ENCODE data around the gene SAA4. TPM values are rescaled to one million over a fixed set of nuclear protein-coding genes. Genes with fewer than 3 reads are reported as not detected.

SAA4 gene
- total and polyA plus RNA-seq, 2 of the 8 experiments (the other 6 are each of a cell fraction or from before 2014, with no cell fraction given), result not detected

DNA sequence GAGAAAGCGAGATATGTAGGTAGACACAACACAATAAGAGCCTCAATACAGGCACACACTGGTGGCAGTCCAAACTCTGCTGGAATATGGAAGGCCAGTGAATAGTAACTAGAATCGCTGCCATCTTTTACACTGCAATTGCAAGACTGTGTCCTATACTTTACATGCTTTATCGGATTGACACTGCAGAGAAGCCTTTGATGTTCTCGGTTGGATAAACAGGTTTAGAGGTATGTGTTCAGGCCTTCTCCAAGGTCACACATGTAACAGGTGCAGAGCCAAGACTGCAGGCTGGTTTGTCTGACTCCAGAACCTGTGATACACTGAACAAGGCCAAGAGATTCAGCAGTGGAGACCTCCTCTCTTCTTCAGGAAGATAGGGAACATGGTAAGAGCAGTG, 34.6 kb upstream of the SAA4 start:
- Histone ChIP-seq H2BK120ac (replicated peaks; ENCODE audit: low read depth, low read length) (no peak overlapping the region), H2AK5ac (ENCODE audit: low read depth, low read length) (no peak overlapping the region), H4K91ac (replicated peaks; ENCODE audit: insufficient read length, low read length) (no peak overlapping the region), H3K79me1 (ENCODE audit: low read depth, low read length) (no peaks in the 10 kb centered on the region), H2AFZ (ENCODE audit: low read length) (no peak overlapping the region), H4K8ac (ENCODE audit: extremely low read depth, insufficient read depth, low read length) (no peak overlapping the region), H4K20me1 (replicated peaks in 1 of 2; ENCODE audit: control insufficient read depth in 1 of 2, insufficient read depth in 2 of 2, low read length in 2 of 2) (no peaks in the 10 kb centered on the region), H2BK5ac (ENCODE audit: low read depth, low read length) (no peak overlapping the region), H3K4me3 (ENCODE audit: extremely low read depth in 1 of 4, insufficient read depth in 2 of 4, low read depth in 3 of 4, low read length in 4 of 4) (no peak overlapping the region), H3K4me1 (replicated peaks in 1 of 4; ENCODE audit: control insufficient read depth in 3 of 4, insufficient read depth in 4 of 4, low read length in 3 of 4) (peaks cover 0 to 3% (median under 1%) of the 10 kb centered on the region in 4 experiments; a peak in 2 of 7 replicates), H3K18ac (ENCODE audit: extremely low read depth, low read length) (no peak overlapping the region), H3K14ac (ENCODE audit: insufficient read length) (no peak overlapping the region), H3K9ac (replicated peaks in 1 of 4; ENCODE audit: extremely low read depth in 1 of 4, low read depth in 3 of 4, low read length in 3 of 4) (no peak overlapping the region), H2BK12ac (ENCODE audit: low read depth, low read length) (no peak overlapping the region), H2BK15ac (ENCODE audit: low read length) (no peak overlapping the region), H3K9me3 (ENCODE audit: insufficient read depth in 2 of 2, low read depth in 1 of 2, low read length in 1 of 2) (no peaks in the 10 kb centered on the region; a peak in 1 of 4 replicates), H3K56ac (replicated peaks; ENCODE audit: insufficient read length, low read depth, low read length) (no peak overlapping the region), H4K5ac (ENCODE audit: insufficient read length, low read depth, low read length) (no peak overlapping the region), H3K23me2 (ENCODE audit: low read depth, low read length) (no peaks in the 10 kb centered on the region), H3K27ac (ENCODE audit: low read depth, low read length) (no peak overlapping the region), H3K27me3 (replicated peaks in 1 of 4; ENCODE audit: control insufficient read depth in 3 of 4, extremely low read depth in 1 of 4, insufficient read depth in 3 of 4, low read length in 3 of 4) (no peaks in the 10 kb centered on the region), H3K23ac (ENCODE audit: insufficient read length) (no peak overlapping the region), H3K79me2 (ENCODE audit: control insufficient read depth in 1 of 2, insufficient read depth in 2 of 2, low read length in 2 of 2) (no peaks in the 10 kb centered on the region), H3K4ac (replicated peaks; ENCODE audit: insufficient read length, low read depth, low read length) (no peak overlapping the region), H3K36me3 (ENCODE audit: control insufficient read depth in 2 of 4, insufficient read depth in 4 of 4, low read length in 3 of 4) (no peaks in the 10 kb centered on the region), H3K4me2 (ENCODE audit: insufficient read depth in 1 of 2, low read depth in 2 of 2, low read length in 2 of 2) (no peak overlapping the region), H2BK20ac (ENCODE audit: low read length) (no peak overlapping the region)
- no peak for DNase-seq (ENCODE audit: low read depth in 1 of 2, low spot score in 2 of 2)
- CTCF ChIA-PET (ENCODE audit: partially characterized antibody), result no interaction called here
- POLR2A ChIA-PET (ENCODE audit: partially characterized antibody), result no interaction called here
- 71% methylated on average over 4 of the region's 4 CpGs; no CpG with 5 or more reads in 1 of the 2 experiments for WGBS, 2 experiments (ENCODE audit: extremely low coverage in 1 of 2, insufficient coverage in 1 of 2, insufficient read length in 1 of 2, insufficient replicate concordance in 2 of 2, low coverage in 1 of 2, low lambda C conversion rate in 2 of 2, missing lambda C conversion rate in 1 of 2)
- no peak for FAIRE-seq
- TF ChIP-seq CBX8 (IDR thresholded peaks at IDR 0.05; ENCODE audit: borderline replicate concordance, low read depth, low read length) (no peak), ASH2L (IDR thresholded peaks at IDR 0.05; ENCODE audit: low read length) (no peak)
- TF ChIP-seq, protein P1, sequence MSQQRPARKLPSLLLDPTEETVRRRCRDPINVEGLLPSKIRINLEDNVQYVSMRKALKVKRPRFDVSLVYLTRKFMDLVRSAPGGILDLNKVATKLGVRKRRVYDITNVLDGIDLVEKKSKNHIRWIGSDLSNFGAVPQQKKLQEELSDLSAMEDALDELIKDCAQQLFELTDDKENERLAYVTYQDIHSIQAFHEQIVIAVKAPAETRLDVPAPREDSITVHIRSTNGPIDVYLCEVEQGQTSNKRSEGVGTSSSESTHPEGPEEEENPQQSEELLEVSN (IDR thresholded peaks at IDR 0.05), result no peak
- TF ChIP-seq, protein P2, sequence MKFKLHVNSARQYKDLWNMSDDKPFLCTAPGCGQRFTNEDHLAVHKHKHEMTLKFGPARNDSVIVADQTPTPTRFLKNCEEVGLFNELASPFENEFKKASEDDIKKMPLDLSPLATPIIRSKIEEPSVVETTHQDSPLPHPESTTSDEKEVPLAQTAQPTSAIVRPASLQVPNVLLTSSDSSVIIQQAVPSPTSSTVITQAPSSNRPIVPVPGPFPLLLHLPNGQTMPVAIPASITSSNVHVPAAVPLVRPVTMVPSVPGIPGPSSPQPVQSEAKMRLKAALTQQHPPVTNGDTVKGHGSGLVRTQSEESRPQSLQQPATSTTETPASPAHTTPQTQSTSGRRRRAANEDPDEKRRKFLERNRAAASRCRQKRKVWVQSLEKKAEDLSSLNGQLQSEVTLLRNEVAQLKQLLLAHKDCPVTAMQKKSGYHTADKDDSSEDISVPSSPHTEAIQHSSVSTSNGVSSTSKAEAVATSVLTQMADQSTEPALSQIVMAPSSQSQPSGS (IDR thresholded peaks at IDR 0.05; ENCODE audit: low read length), result no peak
